ENCODE results near the gene SFRP5. TPM values are rescaled to one million over a fixed set of nuclear protein-coding genes. Genes with fewer than 3 reads are reported as not detected.

Gene SFRP5
- total and polyA plus RNA-seq, 9 donors = 0.18 to 3.0 (median 0.41) TPM; not detected in 2

- no peaks in the 10 kb centered on the region for H3K9me3 ChIP-seq
- no peak overlapping the region for H3K4me3 ChIP-seq
- no peak for TF ChIP-seq POLR2A (IDR thresholded peaks at IDR 0.05)
- no peak for TF ChIP-seq EP300 (IDR thresholded peaks at IDR 0.05)
- no peak for TF ChIP-seq CTCF (IDR thresholded peaks at IDR 0.05)
- no peaks in the 10 kb centered on the region for H3K36me3 ChIP-seq
- H3K27ac ChIP-seq = no peak overlapping the region
- intact Hi-C loops (cut with DNase I) = no loop called here
- no peak for DNase-seq
- H3K27me3 ChIP-seq = no peaks in the 10 kb centered on the region
- peaks cover 6% of the 10 kb centered on the region for H3K4me1 ChIP-seq (ENCODE audit: insufficient read depth)
- WGBS, 3 donors = 82 to 83% (median 83%) methylated on average over 4 of the region's 4 CpGs
These were observed 5.3 kb upstream of the SFRP5 start for GRCh38 chr10:97777143-97777542.

GRCh38 chr10:97774811-97775294 lies 3.1 kb upstream of the SFRP5 start:
- no peak for TF ChIP-seq EP300 (IDR thresholded peaks at IDR 0.05)
- no peak for TF ChIP-seq CTCF (IDR thresholded peaks at IDR 0.05)
- no peak for TF ChIP-seq POLR2A (IDR thresholded peaks at IDR 0.05)
- Histone ChIP-seq H3K36me3 (no peaks in the 10 kb centered on the region), H3K27me3 (no peaks in the 10 kb centered on the region), H3K9me3 (no peaks in the 10 kb centered on the region), H3K4me3 (no peak overlapping the region), H3K27ac (no peak overlapping the region), H3K4me1 (ENCODE audit: insufficient read depth) (no peaks in the 10 kb centered on the region)
- WGBS, 3 donors = 57 to 67% (median 61%) methylated on average over 10 of the region's 10 CpGs
- intact Hi-C loops (cut with DNase I) = no loop called here
- no peak for DNase-seq

GRCh38 chr10:97773096-97773495 lies 1.3 kb upstream of the SFRP5 start:
- no peaks in the 10 kb centered on the region for H3K27me3 ChIP-seq

GRCh38 chr10:97771055-97771891 lies 526 bp downstream of the SFRP5 start:
- Histone ChIP-seq H3K36me3 (no peaks in the 10 kb centered on the region), H3K4me3 (no peak overlapping the region), H3K9me3 (no peaks in the 10 kb centered on the region), H3K4me1 (ENCODE audit: insufficient read depth) (no peaks in the 10 kb centered on the region), H3K27ac (no peak overlapping the region), H3K27me3 (no peaks in the 10 kb centered on the region)
- TF ChIP-seq EP300 (IDR thresholded peaks at IDR 0.05) (no peak), POLR2A (IDR thresholded peaks at IDR 0.05) (no peak), CTCF (IDR thresholded peaks at IDR 0.05) (no peak)
- intact Hi-C loops (cut with DNase I) = no loop called here
- DNase-seq = no peak
- 1% methylated on average over 37 to 90 of the region's 90 CpGs for WGBS, 3 donors

More at GRCh38 chr10:97773096-97773495, 1.3 kb upstream of the SFRP5 start:
- no peak overlapping the region for H3K27ac ChIP-seq
- intact Hi-C loops (cut with DNase I) = no loop called here
- no peak for DNase-seq
- TF ChIP-seq CTCF (IDR thresholded peaks at IDR 0.05) = no peak
- no peak for TF ChIP-seq EP300 (IDR thresholded peaks at IDR 0.05)
- no peak for TF ChIP-seq POLR2A (IDR thresholded peaks at IDR 0.05)
- H3K36me3 ChIP-seq = no peaks in the 10 kb centered on the region
- H3K4me3 ChIP-seq = no peak overlapping the region
- H3K9me3 ChIP-seq = no peaks in the 10 kb centered on the region
- no peaks in the 10 kb centered on the region for H3K4me1 ChIP-seq (ENCODE audit: insufficient read depth)
- WGBS, 3 donors = 36 to 56% (median 50%) methylated on average over 1 of the region's 1 CpG

Data from ovary (tissue), 9 donors.